ENCODE measurements around the gene BICC1.

GRCh38 chr10:58771863-58772262, 259.2 kb downstream of the BICC1 start:
- TF ChIP-seq CTCF (conservative IDR thresholded peaks at IDR 0.05) (no peak), ZFX (IDR thresholded peaks at IDR 0.05) (no peak)
